Stimulated activated naive CD8-positive, alpha-beta T cell treated with anti-CD3 and anti-CD28 coated beads, Interleukin-15, amount 100 ng/mL, for 72 hours (primary cell): ENCODE measurements around the gene UCHL5.
"Not testable (repeated sequence)": the region's sequence is repeated elsewhere in the genome, so short reads cannot be mapped to it uniquely, and the experiment has no call there.

Experiments
- ATAC-seq: fragments of 150-1000 bp; cut with Tn5 transposase; 2 replicates; pipeline ENCODE4 v1.10.0; 2021; ENCODE audit warnings: mild to moderate bottlenecking, moderate library complexity
- DNase-seq, 2 donors: peaks; one replicate each; pipeline ENCODE4 v3.0.0; 2021 to 2022
- H3K27ac Mint-ChIP-seq, 2 donors: one replicate each; pipeline ENCODE4 v1.8.0; 2022; ENCODE audit warnings: mild to moderate bottlenecking in 2 of 2, mixed read lengths in 2 of 2, moderate library complexity in 2 of 2
- H3K27me3 Mint-ChIP-seq: one replicate; pipeline ENCODE4 v1.8.0; 2022; ENCODE audit warnings: mixed read lengths
- H3K4me1 Mint-ChIP-seq: one replicate; pipeline ENCODE4 v1.8.0; 2022; ENCODE audit warnings: mild to moderate bottlenecking, mixed read lengths
- H3K4me3 Mint-ChIP-seq, 2 donors: one replicate each; pipeline ENCODE4 v1.8.0; 2022; ENCODE audit warnings: mild to moderate bottlenecking in 2 of 2, mixed read lengths in 2 of 2, moderate library complexity in 1 of 2
- H3K9me3 Mint-ChIP-seq, 2 donors: one replicate each; pipeline ENCODE4 v1.8.0; 2022; ENCODE audit warnings: mixed read lengths in 2 of 2

The UCHL5 gene

GRCh38 chr1:192994141-192994540, 65.0 kb downstream of the UCHL5 start:
- no peak overlapping the region for H3K4me3 Mint-ChIP-seq
- no peaks in the 10 kb centered on the region for H3K27me3 Mint-ChIP-seq
- no peaks in the 10 kb centered on the region for H3K4me1 Mint-ChIP-seq
- H3K27ac Mint-ChIP-seq, result no peak overlapping the region
- H3K9me3 Mint-ChIP-seq, result no peaks in the 10 kb centered on the region
- no peak for DNase-seq
- ATAC-seq, result no peak

- H3K27ac Mint-ChIP-seq, result no peak overlapping the region
- DNase-seq (no peak), ATAC-seq (no peak)
- H3K4me1 Mint-ChIP-seq, result no peaks in the 10 kb centered on the region
- no peaks in the 10 kb centered on the region for H3K27me3 Mint-ChIP-seq
- no peak overlapping the region for H3K4me3 Mint-ChIP-seq
- H3K9me3 Mint-ChIP-seq, result no peaks in the 10 kb centered on the region
Measured at GRCh38 chr1:192993426-192994085, 65.6 kb downstream of the UCHL5 start.

GRCh38 chr1:192986748-192987334, 72.3 kb downstream of the UCHL5 start:
- not testable (repeated sequence) for DNase-seq, ATAC-seq, H3K27me3 Mint-ChIP-seq, H3K27ac Mint-ChIP-seq, H3K9me3 Mint-ChIP-seq, H3K4me3 Mint-ChIP-seq
- H3K4me1 Mint-ChIP-seq, result peaks cover 22% of the 10 kb centered on the region

GRCh38 chr1:192986110-192986747, 72.9 kb downstream of the UCHL5 start:
- Mint-ChIP-seq H3K4me1 (peaks cover 22% of the 10 kb centered on the region), H3K9me3 (no peaks in the 10 kb centered on the region), H3K27ac (no peak overlapping the region), H3K4me3 (no peak overlapping the region), H3K27me3 (no peaks in the 10 kb centered on the region)
- peak in 1 of 2 donors; percentile 22 for DNase-seq
- ATAC-seq, result no peak

- H3K9me3 Mint-ChIP-seq, result no peaks in the 10 kb centered on the region
- H3K4me3 Mint-ChIP-seq, result peak overlapping the region in 1 of 2 donors; percentile 17
- H3K4me1 Mint-ChIP-seq, result peaks cover 22% of the 10 kb centered on the region
- ATAC-seq, result peak; percentile 76
- no peak for DNase-seq
- H3K27me3 Mint-ChIP-seq, result no peaks in the 10 kb centered on the region
- H3K27ac Mint-ChIP-seq, result peak overlapping the region in 1 of 2 donors; percentile 63
Measured at GRCh38 chr1:192984080-192984479, 75.1 kb downstream of the UCHL5 start.

- Mint-ChIP-seq H3K9me3 (no peaks in the 10 kb centered on the region), H3K27ac (peak overlapping the region in 1 of 2 donors; percentile 63), H3K4me1 (peaks cover 22% of the 10 kb centered on the region), H3K27me3 (no peaks in the 10 kb centered on the region), H3K4me3 (peak overlapping the region in 1 of 2 donors; percentile 23)
- ATAC-seq, result peak; percentile 87
- DNase-seq, result peak in 1 of 2 donors; percentile 44
Measured at GRCh38 chr1:192983349-192983980, 75.7 kb downstream of the UCHL5 start.

- no peak for ATAC-seq
- no peak for DNase-seq
- H3K9me3 Mint-ChIP-seq, result no peaks in the 10 kb centered on the region
- H3K4me3 Mint-ChIP-seq, result no peak overlapping the region
- H3K27ac Mint-ChIP-seq, result no peak overlapping the region
- H3K27me3 Mint-ChIP-seq, result no peaks in the 10 kb centered on the region
- H3K4me1 Mint-ChIP-seq, result peaks cover 18% of the 10 kb centered on the region
Measured at GRCh38 chr1:192980856-192981255, 78.3 kb downstream of the UCHL5 start.

GRCh38 chr1:192980334-192980733, 78.8 kb downstream of the UCHL5 start:
- H3K27ac Mint-ChIP-seq, H3K9me3 Mint-ChIP-seq, ATAC-seq, H3K27me3 Mint-ChIP-seq, H3K4me3 Mint-ChIP-seq, DNase-seq: not testable (repeated sequence)
- peaks cover 18% of the 10 kb centered on the region for H3K4me1 Mint-ChIP-seq

- H3K27ac Mint-ChIP-seq, result no peak overlapping the region
- no peak for ATAC-seq
Measured at GRCh38 chr1:192979542-192979941, 79.6 kb downstream of the UCHL5 start.

GRCh38 chr1:192978195-192978710, 80.9 kb downstream of the UCHL5 start:
- no peak overlapping the region for H3K27ac Mint-ChIP-seq
- no peaks in the 10 kb centered on the region for H3K9me3 Mint-ChIP-seq
- ATAC-seq (no peak), DNase-seq (no peak)
- H3K4me1 Mint-ChIP-seq, result peaks cover 2% of the 10 kb centered on the region
- H3K4me3 Mint-ChIP-seq, result no peak overlapping the region
- H3K27me3 Mint-ChIP-seq, result no peaks in the 10 kb centered on the region

More at GRCh38 chr1:192979542-192979941, 79.6 kb downstream of the UCHL5 start:
- H3K27me3 Mint-ChIP-seq, result no peaks in the 10 kb centered on the region
- no peaks in the 10 kb centered on the region for H3K9me3 Mint-ChIP-seq
- peaks cover 15% of the 10 kb centered on the region for H3K4me1 Mint-ChIP-seq
- no peak for DNase-seq
- H3K4me3 Mint-ChIP-seq, result no peak overlapping the region

GRCh38 chr1:192977089-192977706, 82.0 kb downstream of the UCHL5 start:
- no peak for DNase-seq
- no peaks in the 10 kb centered on the region for H3K9me3 Mint-ChIP-seq
- no peak for ATAC-seq
- no peaks in the 10 kb centered on the region for H3K27me3 Mint-ChIP-seq
- no peak overlapping the region for H3K27ac Mint-ChIP-seq
- no peaks in the 10 kb centered on the region for H3K4me1 Mint-ChIP-seq
- H3K4me3 Mint-ChIP-seq, result no peak overlapping the region

- DNase-seq (no peak), ATAC-seq (no peak)
- H3K9me3 Mint-ChIP-seq, result no peaks in the 10 kb centered on the region
- no peak overlapping the region for H3K27ac Mint-ChIP-seq
- no peaks in the 10 kb centered on the region for H3K4me1 Mint-ChIP-seq
- H3K27me3 Mint-ChIP-seq, result no peaks in the 10 kb centered on the region
- no peak overlapping the region for H3K4me3 Mint-ChIP-seq
Measured at GRCh38 chr1:192976576-192976975, 82.6 kb downstream of the UCHL5 start.

- no peak overlapping the region for H3K4me3 Mint-ChIP-seq
- H3K27ac Mint-ChIP-seq, result no peak overlapping the region
- H3K4me1 Mint-ChIP-seq, result no peaks in the 10 kb centered on the region
- no peaks in the 10 kb centered on the region for H3K9me3 Mint-ChIP-seq
- DNase-seq (no peak), ATAC-seq (no peak)
- H3K27me3 Mint-ChIP-seq, result no peaks in the 10 kb centered on the region
Measured at GRCh38 chr1:192974701-192975100, 84.5 kb downstream of the UCHL5 start.

GRCh38 chr1:192973988-192974387, 85.2 kb downstream of the UCHL5 start:
- Mint-ChIP-seq H3K4me1 (no peaks in the 10 kb centered on the region), H3K27ac (no peak overlapping the region), H3K27me3 (no peaks in the 10 kb centered on the region), H3K4me3 (no peak overlapping the region), H3K9me3 (no peaks in the 10 kb centered on the region)
- no peak for ATAC-seq
- DNase-seq, result no peak

GRCh38 chr1:192973202-192973601, 86.0 kb downstream of the UCHL5 start:
- H3K4me3 Mint-ChIP-seq, result no peak overlapping the region
- no peaks in the 10 kb centered on the region for H3K9me3 Mint-ChIP-seq
- no peak for ATAC-seq
- no peaks in the 10 kb centered on the region for H3K4me1 Mint-ChIP-seq
- no peak overlapping the region for H3K27ac Mint-ChIP-seq
- no peak for DNase-seq
- H3K27me3 Mint-ChIP-seq, result no peaks in the 10 kb centered on the region
